NCI-H1436 treated with DMSO at 0.1 percent for 48 hours (cell line): ENCODE measurements around the gene CCDC69.

Source experiments
- DNase-seq: peaks from one replicate; lab custom pipeline; 2025; lab: John Stamatoyannopoulos, UW

The CCDC69 gene

GRCh38 chr5:151142933-151143332 lies 81.0 kb downstream of the CCDC69 start:
- DNase-seq = no peak

GRCh38 chr5:151141535-151141934 lies 82.4 kb downstream of the CCDC69 start:
- DNase-seq = no peak

GRCh38 chr5:151140686-151141459 lies 83.0 kb downstream of the CCDC69 start:
- no peak for DNase-seq

GRCh38 chr5:151139646-151140045 lies 84.2 kb downstream of the CCDC69 start:
- DNase-seq = no peak

GRCh38 chr5:151139015-151139414 lies 84.9 kb downstream of the CCDC69 start:
- DNase-seq = no peak

DNA sequence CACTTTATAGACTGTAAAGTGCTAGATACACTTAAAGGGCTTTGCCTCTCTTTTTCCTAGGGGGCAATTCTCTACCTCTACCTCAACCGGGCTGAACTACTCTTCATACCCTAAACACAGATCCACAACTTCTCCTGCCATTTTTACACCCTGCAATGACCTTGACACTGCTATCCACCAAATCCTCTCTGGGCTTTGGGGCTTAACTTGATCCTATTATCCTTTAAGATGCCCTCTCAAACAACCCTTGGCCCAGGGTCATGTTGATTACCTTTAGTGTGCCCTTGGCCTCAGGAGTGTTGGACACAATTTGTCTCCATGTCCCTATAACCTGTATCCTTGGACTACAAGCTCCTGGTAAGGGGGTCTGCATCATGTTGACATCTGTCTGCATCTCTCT lies 85.8 kb downstream of the CCDC69 start:
- no peak for DNase-seq

DNA sequence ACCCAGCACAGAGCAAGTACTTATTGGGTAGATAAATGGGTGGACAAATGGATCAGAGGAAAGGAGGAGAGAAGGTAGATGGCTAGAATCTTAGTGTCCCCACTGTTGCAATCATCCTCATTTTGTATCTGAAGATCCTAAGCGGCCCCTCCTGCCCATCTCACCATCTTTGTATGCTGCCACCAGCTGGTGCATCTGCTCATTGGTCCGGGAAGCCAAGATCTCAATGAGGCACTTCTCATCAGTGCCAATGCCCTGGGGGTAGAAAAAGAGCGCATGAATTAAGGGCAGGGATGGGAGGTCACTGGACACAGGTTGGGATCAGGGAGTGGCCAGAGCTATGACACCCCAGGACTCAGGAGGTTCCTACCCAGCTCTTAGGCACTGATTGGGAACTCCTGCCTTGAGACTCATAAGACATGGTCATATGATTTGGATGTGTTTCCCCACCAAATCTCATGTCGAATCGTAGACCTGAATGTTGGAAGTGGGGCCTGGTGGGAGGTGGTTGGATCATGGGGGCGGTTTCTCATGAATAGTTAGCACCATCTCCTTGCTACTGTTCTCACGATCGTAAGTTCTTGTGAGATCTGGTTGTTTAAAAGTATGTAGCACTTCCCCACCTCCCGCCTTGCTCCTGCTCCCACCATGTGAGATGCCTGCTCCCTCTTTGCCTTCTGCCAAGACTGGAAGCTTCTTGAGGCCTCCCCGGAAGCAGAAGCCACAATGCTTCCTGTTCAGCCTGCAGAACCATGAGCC lies 86.6 kb downstream of the CCDC69 start:
- DNase-seq = no peak

DNA sequence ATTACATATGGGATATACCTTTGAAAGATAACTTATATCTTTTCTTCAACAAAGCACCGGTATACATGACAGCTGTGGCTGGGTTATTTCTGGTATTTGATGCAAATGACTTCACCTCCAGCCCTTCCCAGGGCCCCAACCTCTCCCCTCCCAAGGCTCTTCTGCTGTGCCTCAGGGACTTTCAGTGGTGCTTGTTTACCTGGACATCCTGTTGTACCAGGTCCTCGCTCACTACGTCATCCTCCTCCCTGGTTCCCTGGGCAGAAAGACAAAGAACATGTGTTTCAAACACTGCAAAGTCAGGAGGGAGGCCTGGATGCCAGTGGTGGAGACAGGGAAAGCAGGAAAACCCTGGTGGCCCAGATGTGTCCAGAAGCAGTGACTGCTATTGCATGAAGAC lies 89.7 kb downstream of the CCDC69 start:
- DNase-seq = no peak

DNA sequence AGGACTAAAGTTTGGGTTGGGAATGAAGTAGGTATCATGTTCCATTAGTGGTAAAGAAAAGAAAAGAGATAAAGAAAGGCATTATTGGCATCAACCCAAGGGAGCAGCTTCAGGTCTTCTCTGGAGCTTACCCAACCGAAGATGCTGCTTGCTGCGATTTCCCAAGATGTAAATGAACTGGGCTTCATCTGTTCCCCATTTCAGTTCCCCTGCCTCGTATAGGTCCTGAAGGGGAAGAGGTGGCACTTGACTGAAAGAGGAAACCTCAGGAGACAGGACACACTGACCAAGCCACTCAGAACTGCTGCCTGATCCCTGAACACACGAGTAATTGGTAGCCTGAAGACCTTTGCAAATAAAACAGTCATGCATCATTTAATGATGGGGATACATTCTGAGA lies 90.9 kb downstream of the CCDC69 start:
- no peak for DNase-seq
